OCI-LY7 (cell line): ENCODE results near the gene ANKRD11. TPM values are rescaled to one million over a fixed set of nuclear protein-coding genes. Genes with fewer than 3 reads are reported as not detected.

Experiments used
- BruUV-seq: library from RNA; stranded (reverse); fragments of 400-500 nt; replicated peaks from 2 replicates; lab custom pipeline; 2021; lab: Mats Ljungman, UMichigan
- CTCF ChIA-PET: fragments of 300-600 bp; sonication (Branson Sonifier 250); formaldehyde crosslinking; loops from one replicate; lab custom pipeline; 2022; ENCODE audit warnings: antibody characterized with exemption; ENCODE audit not compliant: unreplicated experiment; lab: Charles Lee
- POLR2A ChIA-PET: fragments of 300-600 bp; sonication (Branson Sonifier 250); formaldehyde crosslinking; loops from one replicate; lab custom pipeline; 2022; ENCODE audit warnings: antibody characterized with exemption; lab: Charles Lee
- DNase-seq: peaks from one replicate; pipeline ENCODE4 v3.0.0-alpha.2; 2015; ENCODE audit warnings: low spot score
- H2AFZ ChIP-seq: fragments of 200-600 bp; sonication (generic), shearing (Covaris generic); 2 replicates; pipeline ENCODE4 v1.6.1; 2014; ENCODE audit warnings: mild to moderate bottlenecking, antibody characterized with exemption, low read length, moderate library complexity
- H3K27ac ChIP-seq: fragments of 200-600 bp; sonication (generic); 2 replicates; pipeline ENCODE4 v1.5.1; 2014; ENCODE audit warnings: mixed run types, low read depth, mild to moderate bottlenecking, moderate library complexity, low read length, inconsistent platforms; ENCODE audit not compliant: poor library complexity, severe bottlenecking
- H3K36me3 ChIP-seq: fragments of 200-600 bp; sonication (generic); 2 replicates; pipeline ENCODE4 v1.6.1; 2014; ENCODE audit warnings: mild to moderate bottlenecking, antibody characterized with exemption, low read length, moderate library complexity, mixed read lengths; ENCODE audit not compliant: insufficient read depth
- H3K4me1 ChIP-seq: fragments of 200-600 bp; sonication (generic); 2 replicates; pipeline ENCODE4 v1.5.1; 2014; ENCODE audit warnings: mild to moderate bottlenecking, low read length; ENCODE audit not compliant: insufficient read depth, poor library complexity, severe bottlenecking
- H3K4me2 ChIP-seq: fragments of 200-600 bp; sonication (generic); 2 replicates; pipeline ENCODE4 v1.6.1; 2014; ENCODE audit warnings: mild to moderate bottlenecking, low read length
- H3K4me3 ChIP-seq: fragments of 200-600 bp; sonication (generic); 2 replicates; pipeline ENCODE4 v1.5.1; 2014; ENCODE audit warnings: mild to moderate bottlenecking, low read depth, low read length; ENCODE audit not compliant: poor library complexity, severe bottlenecking
- H3K79me2 ChIP-seq: fragments of 200-600 bp; sonication (generic); 2 replicates; pipeline ENCODE4 v1.6.1; 2016; ENCODE audit warnings: low read depth, mild to moderate bottlenecking, low read length, moderate library complexity, mixed read lengths; ENCODE audit not compliant: insufficient read depth
- H3K9me2 ChIP-seq: fragments of 200-600 bp; sonication (generic); 2 replicates; pipeline ENCODE4 v1.6.1; 2016; ENCODE audit warnings: mild to moderate bottlenecking, low read length, mixed read lengths; ENCODE audit not compliant: insufficient read depth
- H3K9me3 ChIP-seq: fragments of 200-600 bp; sonication (generic); 2 replicates; pipeline ENCODE4 v1.6.1; 2014; ENCODE audit warnings: mild to moderate bottlenecking, mixed run types, low read length, mixed read lengths
- H4K20me1 ChIP-seq: fragments of 200-600 bp; sonication (generic); 2 replicates; pipeline ENCODE4 v1.6.1; 2014; ENCODE audit warnings: mild to moderate bottlenecking, antibody characterized with exemption, low read length, moderate library complexity, mixed read lengths; ENCODE audit not compliant: insufficient read depth
- EZH2phosphoT487 ChIP-seq: fragments of 200-600 bp; sonication (generic); IDR thresholded peaks from 2 replicates; pipeline ENCODE4 v1.6.1; 2018; ENCODE audit warnings: low read depth, borderline replicate concordance, mild to moderate bottlenecking, mixed run types, antibody characterized with exemption, low read length, moderate library complexity, mixed read lengths
- intact Hi-C: fragments of 100-400 bp; cut with micrococcal nuclease; formaldehyde crosslinking; loops from one replicate; pipeline ENCODE4 v1.10.0; 2022; ENCODE audit not compliant: unreplicated experiment
- total RNA-seq, 2 experiments: library from RNA; depleted of rRNA in 1 of 2; stranded (reverse); fragments of >200 nt in 1 of 2; shearing (Covaris generic) in 1 of 2; gene quantifications; 2 replicates each; pipeline ENCODE4 v1.2.3, GENCODE V29; 2014 to 2022
- TF ChIP-seq, protein P1 (sequence below): fragments of 200-600 bp; sonication (generic); conservative IDR thresholded peaks from 2 replicates; pipeline ENCODE4 v1.5.1; 2014; ENCODE audit warnings: mild to moderate bottlenecking, antibody characterized with exemption, low read length, moderate library complexity, mixed read lengths

The ANKRD11 gene
- total RNA-seq, 2 experiments from 2014 or later: 89.1 to 251 TPM

GRCh38 chr16:89458967-89459366 lies 31.4 kb downstream of the ANKRD11 start:
- no peak overlapping the region for H3K27ac ChIP-seq
- H3K4me2 ChIP-seq: no peak overlapping the region
- BruUV-seq: TSS peak; percentile 28
- H3K4me1 ChIP-seq: peaks cover 15% of the 10 kb centered on the region
- no peaks in the 10 kb centered on the region for H3K9me2 ChIP-seq
- H3K4me3 ChIP-seq: no peak overlapping the region
- H3K79me2 ChIP-seq: peaks cover 85% of the 10 kb centered on the region
- peaks cover 28% of the 10 kb centered on the region for H4K20me1 ChIP-seq
- intact Hi-C loops: no loop called here
- DNase-seq: no peak
- ChIA-PET POLR2A (interaction anchor here (0.5 kb wide), 1 partner anchor 23 kb away, joined by 4 read pairs; no protein-coding TSS in a partner anchor), CTCF (interaction anchor here (0.6 kb wide), 1 partner anchor 102 kb away, joined by 3 read pairs; no protein-coding TSS in a partner anchor)
- H2AFZ ChIP-seq: no peak overlapping the region
- H3K9me3 ChIP-seq: no peaks in the 10 kb centered on the region
- H3K36me3 ChIP-seq: peaks cover 48% of the 10 kb centered on the region
- no peak for TF ChIP-seq EZH2phosphoT487

GRCh38 chr16:89458551-89458950 lies 31.8 kb downstream of the ANKRD11 start:
- intact Hi-C loops: no loop called here
- Histone ChIP-seq H3K79me2 (peaks cover 85% of the 10 kb centered on the region), H3K4me1 (peaks cover 19% of the 10 kb centered on the region), H3K4me2 (no peak overlapping the region), H3K36me3 (peaks cover 44% of the 10 kb centered on the region), H2AFZ (no peak overlapping the region), H3K27ac (no peak overlapping the region), H4K20me1 (peaks cover 32% of the 10 kb centered on the region), H3K9me3 (no peaks in the 10 kb centered on the region), H3K4me3 (no peak overlapping the region), H3K9me2 (no peaks in the 10 kb centered on the region)
- BruUV-seq: no TSS peak
- no peak for DNase-seq
- no peak for TF ChIP-seq EZH2phosphoT487
- TF ChIP-seq, protein P1, sequence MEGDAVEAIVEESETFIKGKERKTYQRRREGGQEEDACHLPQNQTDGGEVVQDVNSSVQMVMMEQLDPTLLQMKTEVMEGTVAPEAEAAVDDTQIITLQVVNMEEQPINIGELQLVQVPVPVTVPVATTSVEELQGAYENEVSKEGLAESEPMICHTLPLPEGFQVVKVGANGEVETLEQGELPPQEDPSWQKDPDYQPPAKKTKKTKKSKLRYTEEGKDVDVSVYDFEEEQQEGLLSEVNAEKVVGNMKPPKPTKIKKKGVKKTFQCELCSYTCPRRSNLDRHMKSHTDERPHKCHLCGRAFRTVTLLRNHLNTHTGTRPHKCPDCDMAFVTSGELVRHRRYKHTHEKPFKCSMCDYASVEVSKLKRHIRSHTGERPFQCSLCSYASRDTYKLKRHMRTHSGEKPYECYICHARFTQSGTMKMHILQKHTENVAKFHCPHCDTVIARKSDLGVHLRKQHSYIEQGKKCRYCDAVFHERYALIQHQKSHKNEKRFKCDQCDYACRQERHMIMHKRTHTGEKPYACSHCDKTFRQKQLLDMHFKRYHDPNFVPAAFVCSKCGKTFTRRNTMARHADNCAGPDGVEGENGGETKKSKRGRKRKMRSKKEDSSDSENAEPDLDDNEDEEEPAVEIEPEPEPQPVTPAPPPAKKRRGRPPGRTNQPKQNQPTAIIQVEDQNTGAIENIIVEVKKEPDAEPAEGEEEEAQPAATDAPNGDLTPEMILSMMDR: no peak
- POLR2A ChIA-PET: interaction anchor here (0.5 kb wide), 1 partner anchor 23 kb away, joined by 4 read pairs; no protein-coding TSS in a partner anchor
- CTCF ChIA-PET: no interaction called here

GRCh38 chr16:89456419-89456959 lies 33.9 kb downstream of the ANKRD11 start:
- POLR2A ChIA-PET: interaction anchor here (0.5 to 1.3 kb wide), 2 partner anchors 13 to 196 kb away, joined by 3 to 4 read pairs; no protein-coding TSS in a partner anchor
- no peak overlapping the region for H3K4me2 ChIP-seq
- H3K4me3 ChIP-seq: no peak overlapping the region
- DNase-seq: no peak
- CTCF ChIA-PET: no interaction called here
- H3K27ac ChIP-seq: no peak overlapping the region
- peaks cover 39% of the 10 kb centered on the region for H3K36me3 ChIP-seq
- peaks cover 40% of the 10 kb centered on the region for H3K4me1 ChIP-seq
- H4K20me1 ChIP-seq: peaks cover 51% of the 10 kb centered on the region
- H3K79me2 ChIP-seq: peaks cover 98% of the 10 kb centered on the region
- no peaks in the 10 kb centered on the region for H3K9me2 ChIP-seq
- TF ChIP-seq, protein P1: no peak
- TF ChIP-seq EZH2phosphoT487: no peak
- intact Hi-C loops: no loop called here
- BruUV-seq: no TSS peak
- H2AFZ ChIP-seq: no peak overlapping the region
- no peaks in the 10 kb centered on the region for H3K9me3 ChIP-seq
